C4-2B (cell line): ENCODE results near the gene LRRC73.

Experiments used
- H3K27ac ChIP-seq: fragments of 450-650 bp; 2 replicates; pipeline ENCODE4 v1.5.1; 2017
- CTCF ChIP-seq: fragments of 450-650 bp; conservative IDR thresholded peaks from 2 replicates; pipeline ENCODE4 v1.5.1; 2017; ENCODE audit warnings: mild to moderate bottlenecking
- ZFX ChIP-seq: fragments of 450-650 bp; IDR thresholded peaks from 2 replicates; pipeline ENCODE4 v1.6.1; 2017

The LRRC73 gene

GRCh38 chr6:43508481-43509141 is 1.5 kb downstream of the LRRC73 start:
- H3K27ac ChIP-seq, result no peak overlapping the region
- TF ChIP-seq CTCF (no peak), ZFX (no peak)

- no peak overlapping the region for H3K27ac ChIP-seq
- no peak for TF ChIP-seq ZFX
- peak; percentile 97 for TF ChIP-seq CTCF
Observed at GRCh38 chr6:43506667-43507471, 3.3 kb downstream of the LRRC73 start.

DNA sequence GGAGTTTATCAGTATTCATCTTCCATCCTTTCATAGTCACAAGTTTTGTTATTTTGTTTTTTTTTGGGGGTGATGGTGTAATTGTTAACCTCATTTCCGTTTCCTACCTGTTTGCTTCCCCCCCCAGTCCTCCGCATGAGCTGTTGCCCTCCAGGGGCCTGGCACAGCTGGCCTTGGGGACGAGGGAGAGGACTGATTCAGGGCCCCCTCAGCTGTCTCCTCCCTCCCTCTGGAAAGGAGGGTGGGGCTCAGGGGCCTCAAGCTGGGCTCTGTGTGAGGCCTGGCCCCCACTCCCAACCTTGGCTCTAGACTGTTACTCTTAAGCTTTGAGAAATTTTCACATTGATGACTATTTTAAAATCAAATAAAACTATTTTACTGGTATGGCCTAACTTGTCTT is 4.0 kb downstream of the LRRC73 start:
- TF ChIP-seq ZFX, result no peak
- no peak for TF ChIP-seq CTCF
- no peak overlapping the region for H3K27ac ChIP-seq

- H3K27ac ChIP-seq, result no peak overlapping the region
- no peak for TF ChIP-seq CTCF
Observed at GRCh38 chr6:43505718-43506117, 4.4 kb downstream of the LRRC73 start.

GRCh38 chr6:43504756-43505593 is 5.2 kb downstream of the LRRC73 start:
- TF ChIP-seq ZFX (no peak), CTCF (no peak)
- H3K27ac ChIP-seq, result no peak overlapping the region

GRCh38 chr6:43503443-43503842 is 6.7 kb downstream of the LRRC73 start:
- no peak overlapping the region for H3K27ac ChIP-seq

More at GRCh38 chr6:43503443-43503842, 6.7 kb downstream of the LRRC73 start:
- TF ChIP-seq ZFX (no peak), CTCF (no peak)
